HFF-Myc (cell line): ENCODE data around the gene CHSY3.

Experiments used
- DNase-seq: peaks from one replicate; pipeline ENCODE4 v3.0.0-alpha.2; 2011; ENCODE audit warnings: low read depth; ENCODE audit errors: extremely low read depth
- H3K4me3 ChIP-seq: replicated peaks from 2 replicates; pipeline ENCODE4 v1.5.1; 2011; ENCODE audit warnings: low read depth, mild to moderate bottlenecking, control low read depth, low read length
- CTCF ChIP-seq: IDR thresholded peaks from 2 replicates; pipeline ENCODE4 v1.5.1; 2012; ENCODE audit warnings: mild to moderate bottlenecking, low read depth, low read length, control low read depth; ENCODE audit errors: missing control alignments

CHSY3 gene

GRCh38 chr5:130018641-130019040 is 114.4 kb downstream of the CHSY3 start:
- no peak for DNase-seq
- TF ChIP-seq CTCF = no peak
- H3K4me3 ChIP-seq = no peak overlapping the region

- no peak overlapping the region for H3K4me3 ChIP-seq
- TF ChIP-seq CTCF = no peak
- DNase-seq = no peak
Measured at GRCh38 chr5:130021000-130021399, 116.7 kb downstream of the CHSY3 start.

- H3K4me3 ChIP-seq = no peak overlapping the region
- TF ChIP-seq CTCF = no peak
- DNase-seq = no peak
Measured at GRCh38 chr5:130021876-130022275, 117.6 kb downstream of the CHSY3 start.

GRCh38 chr5:130023604-130024003 is 119.3 kb downstream of the CHSY3 start:
- DNase-seq = no peak
- TF ChIP-seq CTCF = no peak
- H3K4me3 ChIP-seq = no peak overlapping the region

GRCh38 chr5:130024006-130024405 is 119.7 kb downstream of the CHSY3 start:
- DNase-seq = no peak
- TF ChIP-seq CTCF = no peak
- H3K4me3 ChIP-seq = no peak overlapping the region

- no peak overlapping the region for H3K4me3 ChIP-seq
- TF ChIP-seq CTCF = no peak
- no peak for DNase-seq
Measured at GRCh38 chr5:130025511-130025910, 121.2 kb downstream of the CHSY3 start.

- no peak for DNase-seq
- TF ChIP-seq CTCF = no peak
- H3K4me3 ChIP-seq = no peak overlapping the region
Measured at GRCh38 chr5:130032807-130033206, 128.5 kb downstream of the CHSY3 start.
